ENCODE data around the gene MAML2. TPM values are rescaled to one million over a fixed set of nuclear protein-coding genes. Genes with fewer than 3 reads are reported as not detected.

Gene MAML2
- total and polyA plus RNA-seq, 2 of the 8 experiments (the other 6 are each of a cell fraction or from before 2014, with no cell fraction given): 3.8 to 6.6 TPM

- no peak for TF ChIP-seq CHD7 (IDR thresholded peaks at IDR 0.05; ENCODE audit: insufficient replicate concordance, low read length)
- no peak for TF ChIP-seq EGR1 (IDR thresholded peaks at IDR 0.05; ENCODE audit: borderline replicate concordance, low read depth, low read length)
- no peak for TF ChIP-seq KDM4A (IDR thresholded peaks at IDR 0.05; ENCODE audit: low read depth, low read length, severe bottlenecking)
- no peak for TF ChIP-seq EZH2 (IDR thresholded peaks at IDR 0.05; ENCODE audit: low read depth, low read length, severe bottlenecking)
- no peak for TF ChIP-seq RFX5 (IDR thresholded peaks at IDR 0.05; ENCODE audit: borderline replicate concordance, low read depth, low read length)
- TF ChIP-seq ZNF274 (IDR thresholded peaks at IDR 0.05; ENCODE audit: borderline replicate concordance, extremely low read depth, low read length): no peak
- no peak for TF ChIP-seq TAF1 (IDR thresholded peaks at IDR 0.05; ENCODE audit: low read depth, low read length)
These were observed 201.4 kb downstream of the MAML2 start (continued) for GRCh38 chr11:96141626-96142025.
